GM19025 (cell line): ENCODE results near the gene TMEM9.
"Not testable (repeated sequence)": the region's sequence is repeated elsewhere in the genome, so short reads cannot be mapped to it uniquely, and the experiment has no call there.

Source experiments
- ATAC-seq: cut with Tn5 transposase; IDR thresholded peaks from one replicate; pipeline ENCODE4 v1.9.1; 2021; ENCODE audit warnings: mild to moderate bottlenecking, low read depth, moderate library complexity; ENCODE audit not compliant: unreplicated experiment

TMEM9 gene

GRCh38 chr1:201175820-201176500 is 21.7 kb upstream of the TMEM9 start:
- ATAC-seq, result no peak

DNA sequence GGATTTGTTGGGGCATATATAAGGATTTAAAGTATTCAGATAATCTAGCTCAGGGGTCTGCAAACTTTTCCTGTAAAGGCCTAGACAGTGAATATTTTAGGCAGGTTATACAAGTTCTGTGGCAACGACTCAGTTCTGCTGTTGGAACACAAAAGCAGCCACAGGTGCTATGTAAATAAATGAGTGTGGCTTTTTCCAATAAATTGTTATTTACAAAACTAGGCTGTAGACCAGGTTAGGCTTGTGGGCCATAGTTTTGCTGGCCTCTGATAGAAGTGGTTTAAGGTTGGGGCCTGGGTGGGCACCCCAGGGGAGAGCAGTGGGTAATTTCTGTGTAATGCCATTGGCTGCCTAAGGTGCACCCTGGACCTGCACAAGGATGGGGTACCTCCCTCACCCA is 19.5 kb upstream of the TMEM9 start:
- no peak for ATAC-seq

GRCh38 chr1:201172999-201173610 is 18.8 kb upstream of the TMEM9 start:
- no peak for ATAC-seq

DNA sequence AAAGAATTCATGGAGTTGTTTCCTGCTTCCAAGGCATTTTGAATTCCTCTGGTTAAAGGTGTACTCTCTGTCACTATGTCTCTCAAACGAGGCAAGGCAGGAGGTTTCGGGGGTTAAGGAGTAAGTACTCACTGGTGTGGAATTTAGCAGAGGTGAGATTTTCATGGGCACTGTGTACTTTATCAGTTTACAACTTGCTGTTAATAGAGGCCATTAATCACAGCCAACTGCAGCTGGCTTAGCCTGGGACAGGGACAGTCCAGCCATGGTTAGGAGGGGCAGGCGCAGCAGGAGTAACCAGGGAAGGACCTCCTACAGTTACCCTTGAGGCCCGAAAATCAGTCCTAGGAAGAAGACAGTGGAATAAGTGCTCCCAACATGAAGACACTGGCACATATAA is 18.1 kb upstream of the TMEM9 start:
- ATAC-seq, result no peak

- ATAC-seq, result peak; percentile 25
Observed at GRCh38 chr1:201171063-201172036, 17.1 kb upstream of the TMEM9 start.

DNA sequence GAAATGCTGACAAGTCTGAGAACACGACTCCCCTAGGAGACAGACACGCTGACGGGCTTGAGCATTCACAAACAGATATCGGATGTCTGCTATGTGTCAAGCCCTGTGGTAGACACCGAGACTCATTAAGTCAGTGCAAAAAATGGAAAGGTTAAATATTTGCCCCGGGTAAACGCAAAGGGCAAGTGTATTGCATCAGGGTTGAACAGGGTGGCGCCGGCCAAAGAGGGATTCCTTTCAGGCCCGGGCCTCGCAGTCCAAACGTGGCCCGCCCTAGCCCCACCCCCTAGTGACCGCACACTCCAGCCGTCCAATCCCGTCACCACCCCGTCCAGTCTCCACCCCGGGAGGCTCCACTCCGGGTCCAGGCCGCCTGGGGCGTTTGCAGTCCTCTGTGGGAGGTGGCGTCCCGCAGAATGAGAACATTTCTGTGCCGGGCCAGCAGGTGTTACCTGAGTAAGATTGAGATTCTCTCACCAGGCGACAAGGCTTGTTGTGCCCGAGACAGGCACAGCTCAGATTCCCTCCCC is 16.3 kb upstream of the TMEM9 start:
- ATAC-seq, result peak; percentile 93

DNA sequence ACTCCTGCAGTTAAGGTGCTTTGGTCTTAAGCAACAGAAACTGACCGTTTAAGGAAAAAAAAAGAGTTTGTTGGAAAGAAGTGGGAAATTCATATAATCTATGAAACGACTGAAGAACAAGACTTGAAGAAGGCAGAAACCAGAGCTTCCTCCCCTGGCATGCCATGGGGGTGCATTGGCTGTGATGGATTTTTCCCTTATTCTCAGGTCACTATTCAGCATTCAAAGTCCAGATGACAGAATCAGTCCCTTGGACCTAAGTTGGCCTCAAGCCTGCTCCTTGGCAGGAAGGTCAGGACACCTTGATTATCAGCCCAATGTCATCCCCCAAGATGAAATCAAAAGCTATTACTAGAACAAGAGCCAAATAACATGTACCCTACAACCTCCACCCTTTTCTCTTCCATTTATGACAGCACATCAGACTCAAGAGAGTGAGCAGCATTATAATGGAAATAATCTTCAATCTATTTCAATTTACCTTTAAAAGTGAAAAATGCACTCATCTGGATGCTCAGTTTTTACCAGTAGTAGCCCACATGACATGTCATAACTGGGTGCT is 15.8 kb upstream of the TMEM9 start:
- ATAC-seq, result no peak

DNA sequence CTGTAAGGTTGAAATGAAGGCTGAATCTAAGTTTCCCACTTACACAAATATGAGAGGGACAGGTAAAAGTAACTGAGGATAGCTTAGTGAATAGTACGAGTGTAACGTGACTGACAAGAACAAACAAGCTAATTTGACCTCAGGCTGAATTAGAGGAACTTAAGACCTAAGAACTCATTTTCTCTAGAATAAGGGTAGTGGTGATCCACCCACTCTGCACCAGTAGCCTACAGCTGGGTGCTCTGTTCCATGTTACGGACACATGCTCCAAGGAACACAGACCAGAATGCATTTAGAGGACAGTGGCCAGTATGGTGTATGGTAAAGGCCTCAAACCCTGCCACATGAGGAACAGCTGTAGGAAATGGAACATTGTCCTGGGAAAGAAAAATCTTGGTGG is 14.9 kb upstream of the TMEM9 start:
- no peak for ATAC-seq

- no peak for ATAC-seq
Observed at GRCh38 chr1:201167041-201167991, 13.0 kb upstream of the TMEM9 start.

DNA sequence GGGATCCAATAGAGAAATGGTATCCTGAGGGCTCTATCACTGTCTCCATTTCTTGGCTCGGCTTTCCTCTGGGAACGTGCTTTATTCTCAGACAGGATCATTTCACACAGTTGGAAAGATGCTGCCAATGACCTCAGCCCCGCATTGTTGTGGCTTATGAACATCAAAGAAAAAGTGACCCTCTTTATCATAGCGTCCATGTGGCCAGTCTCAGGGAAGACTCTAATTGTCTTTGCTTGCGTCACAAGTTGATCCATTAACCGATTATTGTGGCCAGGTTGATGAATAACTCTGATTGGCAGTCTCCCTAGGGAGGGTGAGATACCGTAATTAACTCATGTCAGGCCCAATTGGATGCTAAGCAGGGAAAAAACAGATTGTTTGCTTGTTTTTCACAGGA is 10.4 kb upstream of the TMEM9 start:
- ATAC-seq, result no peak

DNA sequence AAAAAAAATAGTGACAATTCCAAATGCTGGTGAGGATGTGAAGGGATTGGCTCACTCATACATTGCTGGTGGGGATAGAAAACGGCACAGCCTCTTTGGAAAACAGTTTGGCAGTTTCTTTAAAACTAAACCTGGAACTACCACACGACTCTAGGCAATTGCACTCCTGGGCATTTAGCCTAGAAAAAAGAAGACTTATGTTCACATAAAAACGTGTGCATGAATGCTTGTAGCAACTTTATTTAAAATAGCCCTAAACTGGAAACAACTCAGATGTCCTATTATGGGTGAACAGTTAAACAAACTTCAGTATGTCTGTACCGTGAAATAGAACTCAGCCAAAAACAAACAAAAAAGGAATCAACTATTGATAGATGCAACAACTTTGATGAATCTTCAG is 9.4 kb upstream of the TMEM9 start:
- no peak for ATAC-seq

DNA sequence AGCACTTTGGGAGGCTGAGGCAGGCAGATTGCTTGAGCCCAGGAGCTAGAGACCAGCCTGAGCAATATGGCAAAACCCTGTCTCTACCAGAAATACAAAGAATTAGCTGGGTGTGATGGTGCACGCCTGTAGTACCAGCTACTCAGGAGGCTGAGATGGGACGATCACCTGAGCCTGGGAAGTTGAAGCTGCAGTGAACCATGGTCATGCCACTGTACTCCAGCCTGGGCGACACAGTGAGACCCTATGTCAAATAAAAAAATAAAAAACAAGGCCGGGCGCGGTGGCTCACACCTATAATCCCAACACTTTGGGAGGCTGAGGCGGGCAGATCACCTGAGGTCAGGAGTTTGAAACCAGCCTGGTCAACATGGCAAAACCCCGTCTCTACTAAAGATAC is 8.8 kb upstream of the TMEM9 start:
- not testable (repeated sequence) for ATAC-seq

DNA sequence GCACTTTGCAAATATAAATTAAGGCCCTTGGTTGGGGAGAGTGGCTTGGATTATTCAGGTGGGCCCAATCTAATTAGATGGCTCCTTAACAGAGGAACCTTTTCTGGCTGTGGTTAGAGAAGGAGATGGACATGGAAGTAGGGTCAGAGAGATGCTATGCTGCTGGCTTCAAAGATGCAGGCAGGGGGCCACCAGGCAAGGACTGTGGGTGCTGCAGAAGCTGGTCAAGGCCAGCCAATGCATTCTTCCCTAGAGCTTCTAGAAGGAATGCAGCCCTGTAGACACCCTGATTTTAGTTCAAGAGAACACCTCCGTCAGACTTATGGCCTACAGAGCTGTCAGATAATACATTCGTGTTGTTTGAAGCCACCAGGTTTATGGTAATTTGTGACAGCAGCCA is 3.7 kb upstream of the TMEM9 start:
- no peak for ATAC-seq

DNA sequence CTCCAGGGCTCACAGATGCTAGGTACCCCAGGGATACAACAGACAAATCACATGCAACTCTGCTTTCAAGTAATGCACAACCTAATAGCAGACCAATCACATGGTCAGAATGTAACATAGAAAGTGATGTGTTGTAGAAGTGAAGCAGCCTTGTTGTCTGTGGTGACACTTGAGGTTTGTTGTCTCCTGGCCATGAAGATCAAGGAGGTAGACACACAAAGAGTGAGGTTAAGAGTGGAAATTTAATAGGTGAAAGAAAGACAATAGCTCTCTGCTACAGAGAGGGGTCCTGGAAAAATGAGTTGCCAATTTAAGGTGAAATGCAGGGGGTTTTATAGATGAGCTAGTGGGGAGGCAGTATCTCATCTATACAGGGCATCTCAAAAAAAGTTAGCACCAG is 2.5 kb upstream of the TMEM9 start:
- no peak for ATAC-seq

DNA sequence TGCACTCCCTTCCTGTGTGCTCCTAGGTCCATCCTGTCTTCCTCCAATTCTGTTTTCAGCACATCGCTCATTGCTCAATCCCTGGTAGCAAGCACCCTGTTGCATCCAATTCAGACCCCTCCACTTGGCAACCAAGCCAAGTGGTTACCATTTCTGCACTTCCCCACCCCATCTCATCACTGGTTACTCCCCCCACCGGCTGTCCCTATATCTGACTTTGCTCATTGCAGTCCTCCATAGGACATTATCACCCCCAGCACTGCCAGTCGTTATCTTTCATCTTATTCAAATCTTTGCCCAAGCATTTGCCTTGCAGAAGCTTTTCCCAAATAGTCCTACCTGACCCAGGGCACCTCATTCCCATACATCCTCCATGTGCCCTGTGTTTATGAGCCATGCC is 2.1 kb upstream of the TMEM9 start:
- ATAC-seq, result no peak

DNA sequence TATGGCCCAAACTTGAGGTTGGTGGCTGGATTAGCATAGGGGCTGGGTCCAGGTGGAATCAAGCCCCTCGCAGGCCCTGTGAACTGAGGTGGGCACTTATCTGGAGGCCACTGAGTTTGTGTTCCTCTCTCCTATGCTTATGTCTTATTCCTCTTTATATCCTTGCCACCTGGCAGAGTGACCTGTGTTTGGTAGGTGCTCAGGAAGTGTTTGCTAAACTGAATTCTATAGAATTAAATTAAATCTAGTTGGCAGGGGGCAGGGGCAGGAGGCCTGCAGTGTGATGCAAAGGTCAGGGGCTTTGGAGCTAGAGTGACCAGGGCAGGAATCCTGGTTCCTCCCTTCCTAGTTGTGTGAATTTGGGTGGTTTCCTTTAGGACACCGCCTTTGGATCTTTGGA is 1.1 kb upstream of the TMEM9 start:
- no peak for ATAC-seq

DNA sequence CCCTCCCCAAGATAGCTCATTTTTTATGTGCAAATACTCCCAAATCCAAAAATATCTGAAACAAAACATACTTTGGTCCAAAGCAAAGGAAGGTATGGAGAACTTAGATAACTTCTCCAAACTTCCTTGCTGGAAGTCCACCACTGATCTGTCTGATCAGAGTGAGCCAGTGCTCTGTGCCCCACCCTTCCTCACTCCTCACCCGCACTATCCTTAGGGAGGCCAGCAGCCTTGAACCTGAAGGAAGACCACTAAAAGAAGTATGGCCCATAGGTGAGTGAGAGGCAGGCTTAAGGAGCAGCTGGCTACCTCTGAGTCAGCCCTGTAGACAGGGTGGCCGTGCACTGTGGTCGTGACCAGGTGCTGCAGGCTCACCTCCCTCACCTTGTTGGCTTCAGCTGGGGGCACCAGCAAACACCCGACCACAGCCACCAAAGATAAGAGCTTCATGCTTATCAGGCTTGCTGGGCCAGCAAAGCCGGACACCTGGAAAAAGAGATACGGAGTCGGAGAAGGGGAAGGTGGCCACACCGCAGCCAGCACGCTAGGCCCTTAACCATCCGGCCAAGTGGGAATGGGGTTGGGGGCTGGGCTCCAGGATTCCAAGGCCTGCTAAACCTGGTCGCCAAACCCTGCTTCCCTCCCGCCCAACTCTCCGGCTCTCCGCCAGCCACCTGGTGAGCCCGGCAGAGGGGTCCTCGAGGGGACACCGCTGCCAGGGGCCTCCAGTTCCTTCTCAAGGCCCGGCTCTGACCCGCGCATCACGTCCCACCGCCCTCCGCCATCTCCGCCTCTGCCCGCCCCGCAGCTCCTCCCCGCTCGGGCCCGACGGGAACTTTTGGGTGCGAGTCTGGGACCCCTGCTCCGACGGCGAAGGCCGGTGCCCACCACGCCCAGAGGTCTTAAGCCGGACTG is 543 bp downstream of the TMEM9 start:
- peak; percentile 64 for ATAC-seq

GRCh38 chr1:201149400-201149799 is 4.9 kb downstream of the TMEM9 start:
- no peak for ATAC-seq
